Stimulated activated CD8-positive, alpha-beta memory T cell treated with anti-CD3 and anti-CD28 coated beads, Interleukin-7, amount 100 ng/mL, for 24 hours (primary cell): ENCODE results near the gene MIOX.

Experiments
- DNase-seq: peaks from one replicate; pipeline ENCODE4 v3.0.0-alpha.2; 2020; ENCODE audit warnings: low read depth

The MIOX gene

DNA sequence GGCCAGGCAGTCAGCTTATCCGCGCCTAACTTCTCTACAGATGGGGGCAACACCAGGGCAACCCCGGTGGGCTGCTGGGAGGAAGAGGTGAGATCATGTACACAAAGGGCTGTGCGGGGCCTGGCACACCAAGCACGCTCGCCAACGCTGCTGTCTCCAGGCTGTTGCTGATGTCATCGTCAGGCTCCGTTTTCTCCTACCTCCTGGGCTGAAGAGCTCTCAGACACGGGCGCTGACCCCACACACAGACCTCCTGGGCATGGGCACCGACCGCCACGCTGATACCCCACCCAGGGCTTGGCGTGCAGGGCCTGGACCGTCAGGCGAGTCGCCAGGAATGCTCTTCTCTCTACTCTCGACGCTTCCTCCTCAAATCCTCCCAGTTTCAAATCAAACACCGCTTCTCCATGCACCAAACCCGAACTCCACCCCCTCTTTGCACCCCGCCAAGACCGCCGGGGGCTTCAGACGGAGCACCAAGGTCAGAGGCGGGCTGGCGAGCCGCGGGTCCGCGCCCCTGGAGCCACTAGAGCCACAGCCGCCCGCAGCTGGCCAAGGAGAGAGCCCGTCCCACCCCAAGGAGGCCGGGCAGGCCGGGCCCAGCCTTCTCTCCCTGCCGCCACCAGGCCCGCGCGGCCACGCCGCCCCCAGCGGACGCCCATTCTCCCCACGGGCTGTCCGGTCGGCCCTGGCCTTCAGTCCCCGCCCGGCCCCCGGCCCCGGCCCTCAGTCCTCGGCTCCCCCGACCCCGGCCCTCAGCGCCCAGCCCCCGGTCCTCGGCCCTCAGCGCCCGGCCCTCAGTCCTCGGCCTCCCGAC, 12.6 kb upstream of the MIOX start:
- no peak for DNase-seq

DNA sequence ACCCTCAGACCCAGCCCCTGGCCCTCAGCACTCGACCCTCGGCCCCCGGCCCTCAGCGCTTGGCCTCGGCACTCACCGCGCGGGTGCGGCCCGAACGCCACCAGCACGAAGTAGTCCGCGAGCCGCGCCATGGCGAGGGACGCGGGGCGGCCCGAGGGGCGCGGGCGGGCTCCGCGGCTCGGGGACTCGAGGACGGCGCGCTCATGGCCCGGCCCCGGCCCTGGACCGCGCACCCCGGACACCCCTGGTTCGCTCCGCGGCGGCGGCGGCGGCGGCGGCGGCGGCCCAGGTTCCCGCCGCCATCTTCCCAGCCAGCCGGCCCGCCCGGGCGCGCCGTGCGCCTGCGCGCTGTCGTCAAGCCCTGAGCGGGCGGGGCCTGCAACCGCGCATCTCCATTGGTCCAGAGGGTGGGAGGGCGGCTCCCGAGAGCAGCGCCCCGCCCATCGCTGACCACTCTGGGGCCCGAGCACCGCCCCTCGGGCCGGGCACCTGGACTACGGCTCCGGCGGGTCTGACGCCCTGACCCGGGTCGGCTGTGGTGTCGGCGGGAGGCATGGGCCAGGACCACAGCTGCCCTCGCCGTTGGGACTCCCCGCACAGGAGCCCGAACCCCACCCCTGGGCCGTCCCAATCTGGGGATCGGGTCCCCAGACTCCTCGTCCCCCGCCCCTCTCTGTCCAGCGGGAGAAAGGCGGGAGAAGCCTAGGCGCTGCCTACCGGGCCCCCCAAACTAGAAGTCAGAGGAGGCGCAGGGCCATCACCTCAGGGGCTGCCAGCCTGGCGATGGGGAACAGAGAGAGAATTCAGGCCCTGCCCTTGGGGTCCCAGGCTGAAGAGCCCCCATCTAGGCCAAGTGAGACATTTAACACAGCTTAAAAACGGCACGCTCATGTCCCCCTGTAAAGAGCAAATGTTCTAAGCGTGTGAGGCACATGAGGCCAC, 11.7 kb upstream of the MIOX start, which contains the start of gene SBF1:
Gene SBF1 (minus strand): TSS at position 326 of the 942 bp plus-strand sequence. CDS start 195 bp downstream, at position 131.
- peak; percentile 76 for DNase-seq

DNA sequence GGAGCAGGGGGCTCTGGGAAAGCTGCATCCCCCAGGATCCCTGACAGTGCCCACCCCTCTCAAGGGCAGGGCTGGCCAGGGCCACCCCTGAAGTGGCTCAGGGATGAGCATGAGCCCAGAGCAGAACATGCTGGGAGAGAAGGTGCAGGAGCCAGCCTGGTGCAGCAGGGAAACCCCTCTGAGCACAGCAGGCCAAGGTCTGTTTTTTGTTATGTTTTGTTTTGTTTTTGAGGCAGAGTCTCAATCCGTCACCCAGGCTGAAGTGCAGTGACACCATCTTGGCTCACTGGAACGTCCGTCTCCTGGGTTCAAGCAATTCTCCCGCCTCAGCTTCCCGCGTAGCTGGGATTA, 11.0 kb upstream of the MIOX start:
- no peak for DNase-seq

DNA sequence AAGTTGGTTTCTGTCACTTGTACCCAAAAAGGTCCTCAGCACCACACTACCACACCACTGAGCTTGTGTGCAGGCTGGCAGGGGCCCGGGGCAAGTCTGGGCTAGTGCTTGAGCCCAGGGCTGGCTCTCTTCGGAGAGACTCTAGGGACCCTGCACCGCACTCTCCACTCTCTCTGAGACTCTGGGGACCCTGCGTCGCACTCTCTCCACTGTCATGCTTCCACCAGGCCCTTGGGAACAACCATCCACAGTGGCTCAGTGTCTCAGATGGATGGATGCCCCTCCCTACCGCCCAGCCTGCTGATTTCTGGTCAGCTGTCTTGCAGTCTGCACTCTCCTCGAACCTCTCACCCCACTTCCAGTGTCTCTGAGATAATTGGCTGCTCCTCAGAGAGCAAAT, 9.8 kb upstream of the MIOX start:
- DNase-seq = no peak

DNA sequence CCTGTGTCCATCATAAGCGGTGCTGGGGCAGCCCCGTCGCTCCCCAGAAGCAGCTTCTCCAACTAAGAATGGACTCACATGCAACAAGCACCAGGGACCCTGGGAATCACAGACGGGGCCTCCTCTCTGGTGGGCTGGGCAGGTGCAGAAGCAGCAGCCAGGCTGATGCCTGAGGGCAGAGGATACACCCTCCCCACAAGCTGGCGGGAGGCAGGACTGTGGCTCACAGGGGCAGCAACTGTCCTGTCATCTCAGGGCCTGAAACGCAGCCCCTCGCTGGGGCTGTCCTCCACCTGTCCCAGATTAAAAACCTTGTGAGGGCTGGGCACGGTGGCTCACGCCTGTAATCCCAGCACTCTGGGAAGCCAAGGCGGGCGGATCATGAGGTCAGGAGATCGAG, 8.7 kb upstream of the MIOX start:
- DNase-seq = no peak

DNA sequence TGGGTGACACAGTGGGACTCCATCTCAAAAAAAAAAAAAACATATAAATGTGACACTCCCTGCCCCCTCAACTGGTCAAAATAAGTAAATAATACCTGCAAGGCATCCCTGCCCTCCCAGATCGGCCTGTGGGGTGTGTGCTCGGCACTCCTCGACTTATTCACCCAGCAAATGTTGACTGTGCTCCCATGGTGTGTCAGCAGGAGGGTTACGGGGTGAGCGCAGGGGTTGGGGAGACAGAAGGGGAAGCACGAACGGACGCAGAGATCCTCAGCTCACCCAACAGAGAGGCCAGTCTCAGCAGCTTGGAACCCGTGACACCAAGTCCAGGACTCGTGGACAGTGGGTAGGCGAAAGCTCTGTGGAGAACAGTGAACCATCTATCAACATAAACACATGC, 6.9 kb upstream of the MIOX start:
- no peak for DNase-seq

DNA sequence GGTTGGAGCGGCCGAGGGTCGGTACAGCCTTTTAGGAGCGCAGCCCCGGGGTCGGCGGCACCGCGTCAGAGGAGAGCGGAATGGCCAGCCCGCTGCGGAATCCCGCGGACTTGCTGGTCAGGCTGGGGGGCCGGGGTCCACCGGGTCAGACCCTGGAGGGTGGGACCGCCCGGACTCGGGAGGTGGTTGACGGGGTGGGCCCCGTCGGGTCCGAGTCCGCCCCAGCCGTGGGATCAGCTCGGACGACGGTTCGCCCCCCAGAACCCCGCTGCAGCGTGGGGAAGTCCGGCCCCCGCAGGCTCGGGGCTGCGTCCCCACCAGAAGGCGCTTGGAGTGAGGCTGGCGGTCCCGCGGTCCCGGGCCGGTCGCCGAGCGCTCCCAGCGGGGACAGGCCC, 5.6 kb upstream of the MIOX start:
- no peak for DNase-seq

DNA sequence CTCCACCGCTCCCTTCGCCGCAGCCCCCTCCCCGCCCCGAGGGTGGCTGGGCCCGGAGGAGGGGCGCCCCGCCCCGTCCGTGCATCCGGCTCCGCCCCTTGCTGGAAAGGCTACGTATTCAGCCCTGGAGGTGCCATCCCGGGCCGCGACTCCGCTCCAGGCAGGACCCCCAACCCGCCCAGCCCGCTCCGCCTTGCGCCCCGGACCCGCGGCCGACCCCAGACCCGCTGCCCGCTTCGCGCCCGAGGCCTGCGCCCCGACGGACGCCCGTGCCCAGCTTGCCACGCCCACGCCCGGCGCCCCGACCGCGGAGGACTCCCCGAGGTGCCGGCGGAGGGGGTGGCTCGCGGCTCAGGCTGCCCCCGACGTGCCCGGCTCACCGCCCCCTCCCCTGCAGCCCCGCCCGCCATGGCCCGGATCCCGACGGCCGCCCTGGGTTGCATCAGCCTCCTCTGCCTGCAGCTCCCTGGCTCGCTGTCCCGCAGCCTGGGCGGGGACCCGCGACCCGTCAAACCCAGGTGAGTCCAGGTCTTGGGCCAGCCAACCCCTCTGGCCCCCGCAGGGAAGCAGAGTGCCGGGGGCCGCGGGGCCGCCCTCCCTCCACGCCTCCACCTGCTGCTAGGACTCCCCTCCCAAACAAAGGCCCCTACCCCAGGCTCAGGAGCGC, 5.1 kb upstream of the MIOX start, which contains the start of gene ADM2:
Gene ADM2 (plus strand): TSS at position 104 of the 667 bp plus-strand sequence. CDS start 305 bp downstream, at position 409.
- no peak for DNase-seq

DNA sequence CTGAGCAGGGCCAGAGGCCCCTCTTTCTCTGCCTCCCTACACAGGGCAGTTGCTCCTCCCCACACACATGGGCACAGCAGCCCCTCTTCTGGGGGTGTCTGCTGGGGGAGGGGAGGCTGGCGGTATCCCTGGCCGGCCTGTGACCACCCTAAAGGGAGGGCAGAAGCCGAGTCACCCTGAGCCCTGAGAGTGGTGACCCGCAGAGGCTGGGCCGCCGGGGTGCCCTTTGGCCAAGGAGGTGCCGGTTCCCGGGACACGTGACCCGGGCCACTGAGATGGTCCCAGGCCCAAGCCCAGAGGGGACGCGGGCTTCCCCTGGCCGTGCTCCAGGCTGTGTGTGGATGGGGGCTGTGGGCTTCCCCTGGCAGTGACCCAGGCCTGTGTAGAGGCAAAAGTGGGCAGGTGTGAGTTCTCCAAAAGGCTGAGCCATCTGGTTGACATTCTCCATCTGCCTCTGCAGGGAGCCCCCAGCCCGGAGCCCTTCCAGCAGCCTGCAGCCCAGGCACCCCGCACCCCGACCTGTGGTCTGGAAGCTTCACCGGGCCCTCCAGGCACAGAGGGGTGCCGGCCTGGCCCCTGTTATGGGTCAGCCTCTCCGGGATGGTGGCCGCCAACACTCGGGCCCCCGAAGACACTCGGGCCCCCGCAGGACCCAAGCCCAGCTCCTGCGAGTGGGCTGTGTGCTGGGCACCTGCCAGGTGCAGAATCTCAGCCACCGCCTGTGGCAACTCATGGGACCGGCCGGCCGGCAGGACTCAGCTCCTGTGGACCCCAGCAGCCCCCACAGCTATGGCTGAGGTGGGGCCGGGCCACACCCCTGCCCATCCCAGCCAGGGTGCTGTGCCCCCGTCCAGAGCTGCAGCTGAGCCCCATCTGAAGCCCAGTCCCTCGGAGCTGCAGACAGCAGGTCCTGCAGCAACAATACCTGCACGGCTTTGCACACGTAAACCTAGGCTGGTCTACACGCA, 4.3 kb upstream of the MIOX start:
- no peak for DNase-seq

DNA sequence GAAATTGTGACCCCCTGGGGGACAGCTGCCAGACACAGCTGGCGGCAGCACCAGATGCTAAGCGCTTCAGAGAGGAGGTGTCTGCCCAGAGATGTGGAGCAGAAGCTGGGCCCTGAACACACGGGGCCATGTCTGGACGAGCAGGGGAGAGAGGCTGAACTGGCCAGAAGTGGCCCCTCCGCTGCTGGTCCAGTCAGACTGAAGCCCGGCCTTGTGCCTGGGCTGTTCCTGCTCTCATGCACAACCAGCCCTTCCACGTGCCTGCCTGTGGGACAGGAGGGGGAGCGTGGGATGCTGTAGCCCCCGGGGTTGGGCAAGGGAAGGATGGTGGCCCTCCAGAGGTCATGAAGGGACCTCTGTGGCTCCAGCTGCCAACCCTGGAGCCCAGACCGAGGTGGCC, 3.6 kb upstream of the MIOX start:
- no peak for DNase-seq

DNA sequence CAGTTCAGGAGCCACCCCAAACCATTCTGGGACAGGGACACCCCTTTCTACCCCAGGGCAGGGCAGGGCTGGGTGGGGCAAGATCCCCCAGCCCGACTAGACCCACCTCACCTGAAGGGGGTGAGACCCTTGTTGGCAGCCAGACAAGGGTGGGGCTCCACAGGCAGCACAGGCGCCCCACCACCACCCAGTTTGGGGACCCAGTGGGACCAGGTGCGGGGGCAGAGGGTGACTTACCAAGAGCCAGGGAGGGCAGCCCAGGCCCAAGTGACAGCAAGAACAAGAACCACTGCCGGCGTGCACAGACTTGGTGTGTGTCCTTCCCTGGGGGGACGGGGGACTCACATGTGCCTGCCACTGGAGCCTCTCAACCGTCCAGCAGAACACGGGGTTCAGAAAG, 3.1 kb upstream of the MIOX start:
- DNase-seq = no peak

DNA sequence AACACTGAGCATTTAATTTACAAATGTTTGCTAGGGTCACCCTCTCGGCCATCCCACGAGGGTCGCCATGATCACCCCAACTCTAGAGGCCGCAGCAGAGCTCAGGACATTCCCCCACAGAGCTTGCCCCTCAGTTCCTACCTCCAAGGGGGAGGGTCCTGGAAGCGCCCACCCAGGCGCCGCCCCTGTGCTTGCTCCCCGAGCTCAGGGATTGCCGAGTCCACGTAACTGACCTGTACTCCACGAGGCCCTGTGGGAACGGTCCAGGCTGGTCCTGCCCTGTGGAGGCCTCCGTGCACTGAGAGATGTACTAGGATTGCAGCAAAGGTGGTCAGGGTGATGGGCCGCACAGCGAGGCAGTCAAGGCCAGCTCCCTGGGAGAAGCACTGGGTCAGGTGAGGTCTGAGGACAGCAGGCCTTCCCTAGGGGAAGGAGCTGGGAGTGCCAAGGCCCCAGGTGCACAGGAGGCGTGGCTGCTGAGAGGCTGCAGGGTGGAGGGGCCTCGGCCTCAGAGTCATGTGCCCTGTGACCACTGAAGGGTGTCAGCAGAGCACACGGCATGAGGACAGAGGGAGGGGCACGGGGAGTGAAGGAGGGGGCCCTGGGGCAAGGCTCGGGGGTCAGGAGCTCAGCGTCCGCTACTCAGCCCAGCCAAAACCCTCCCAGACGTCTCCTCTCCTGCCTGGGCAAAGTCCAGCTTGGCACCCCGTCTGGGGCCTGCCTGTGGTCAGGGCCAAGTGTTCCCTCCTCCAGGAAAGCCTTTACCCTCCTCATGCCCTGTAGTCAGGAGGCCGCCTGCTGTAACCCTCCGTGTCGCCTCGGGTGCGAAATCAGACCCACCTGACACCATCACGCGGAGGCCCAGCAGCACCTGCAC, 2.4 kb upstream of the MIOX start:
- DNase-seq = no peak

DNA sequence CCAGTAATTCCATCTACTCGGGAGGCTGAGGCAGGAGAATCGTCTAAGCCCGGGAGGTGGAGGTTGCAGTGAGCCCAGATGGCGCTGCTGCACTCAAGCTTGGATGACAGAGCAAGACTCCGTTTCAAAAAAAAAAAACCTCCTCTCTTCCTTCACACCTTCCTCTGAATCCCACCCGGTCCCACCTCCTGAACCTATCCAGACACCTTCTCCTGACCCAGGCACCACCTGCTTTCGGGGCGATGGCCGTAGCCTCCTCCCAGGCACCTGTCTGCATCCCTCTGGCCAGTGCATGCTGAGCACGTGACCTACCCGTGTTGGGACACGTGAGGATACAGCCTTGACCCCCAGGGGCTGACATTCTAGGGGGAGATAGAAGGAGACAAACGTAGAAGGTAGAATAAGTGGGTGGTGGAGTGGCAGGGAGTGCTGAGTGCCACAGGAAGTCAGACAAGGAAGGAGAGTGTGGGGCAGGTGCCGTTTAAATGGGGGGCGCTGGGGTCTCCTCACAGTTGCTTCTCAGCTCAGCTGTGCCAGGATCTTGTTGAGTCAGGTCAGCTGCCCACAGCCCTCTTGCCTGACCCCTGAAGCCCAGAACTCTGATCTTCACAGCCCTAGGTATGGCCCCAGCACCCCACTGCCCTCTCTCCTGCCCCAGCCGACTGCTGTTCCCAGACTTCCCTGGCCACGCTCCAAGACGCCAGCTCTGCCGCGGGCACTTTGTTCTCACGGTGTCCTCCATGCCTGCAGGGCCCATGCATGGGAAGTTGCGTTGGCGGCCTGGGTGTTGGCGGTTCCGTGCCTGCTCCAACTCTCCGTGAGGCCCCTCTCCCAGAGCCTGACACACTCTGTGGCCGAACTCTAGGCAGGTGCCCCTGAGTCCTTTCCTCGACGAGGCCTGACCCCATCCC, 1.2 kb upstream of the MIOX start:
- no peak for DNase-seq

DNA sequence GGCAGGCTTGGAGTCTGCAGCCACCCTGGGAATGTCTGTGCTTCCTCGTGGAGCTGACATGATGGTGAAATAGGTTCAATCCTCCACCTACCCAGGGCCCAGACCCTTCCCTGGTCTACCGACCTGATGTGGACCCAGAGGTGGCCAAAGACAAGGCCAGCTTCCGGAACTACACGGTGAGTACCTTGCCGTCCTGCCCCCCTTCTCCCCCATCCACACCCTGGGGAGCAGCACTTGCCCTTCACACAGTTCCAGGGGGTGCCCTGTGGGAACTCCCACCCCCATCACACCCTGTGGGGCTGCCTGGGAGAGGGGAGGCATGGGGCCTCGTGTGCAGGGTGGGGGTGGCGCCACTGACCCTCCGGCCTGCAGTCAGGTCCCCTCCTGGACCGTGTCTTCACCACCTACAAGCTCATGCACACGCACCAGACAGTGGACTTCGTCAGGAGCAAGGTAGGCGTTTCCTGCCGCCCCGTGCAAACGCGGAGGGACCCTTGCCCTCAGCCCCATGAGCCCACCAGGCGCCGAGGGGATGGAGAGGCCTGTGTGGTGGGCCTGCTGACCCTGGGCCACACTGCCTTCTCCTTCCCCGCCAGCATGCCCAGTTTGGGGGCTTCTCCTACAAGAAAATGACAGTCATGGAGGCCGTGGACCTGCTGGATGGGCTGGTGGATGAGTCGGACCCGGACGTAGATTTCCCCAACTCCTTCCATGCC, 789 bp downstream of the MIOX start:
- DNase-seq = no peak

DNA sequence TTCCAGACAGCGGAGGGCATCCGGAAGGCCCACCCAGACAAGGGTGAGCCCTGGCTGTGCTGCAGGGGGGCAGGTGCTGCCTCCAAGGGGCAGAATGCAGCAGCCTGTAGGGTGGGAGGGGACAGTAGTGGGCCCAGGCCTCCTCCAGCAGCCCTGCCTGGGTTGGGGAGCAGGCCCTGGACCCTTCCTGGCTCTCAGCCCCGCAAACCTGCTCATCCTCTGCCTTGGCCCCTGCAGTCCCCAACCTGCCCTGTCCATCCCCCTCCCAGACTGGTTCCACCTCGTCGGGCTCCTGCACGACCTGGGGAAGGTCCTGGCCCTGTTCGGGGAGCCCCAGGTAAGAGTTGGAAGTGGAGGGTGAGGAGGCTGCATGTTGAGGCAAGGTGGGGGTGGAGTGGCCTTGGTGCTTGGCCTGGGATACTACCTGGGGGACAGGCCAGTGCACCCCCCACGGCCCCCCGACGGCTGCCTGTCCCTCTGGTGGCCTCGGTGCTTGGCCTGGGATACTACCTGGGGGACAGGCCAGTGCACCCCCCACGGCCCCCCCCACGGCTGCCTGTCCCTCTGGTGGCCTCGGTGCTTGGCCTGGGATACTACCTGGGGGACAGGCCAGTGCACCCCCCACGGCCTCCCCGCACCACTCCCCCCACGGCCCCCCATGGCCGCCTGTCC, 1.5 kb downstream of the MIOX start:
- DNase-seq = no peak

DNA sequence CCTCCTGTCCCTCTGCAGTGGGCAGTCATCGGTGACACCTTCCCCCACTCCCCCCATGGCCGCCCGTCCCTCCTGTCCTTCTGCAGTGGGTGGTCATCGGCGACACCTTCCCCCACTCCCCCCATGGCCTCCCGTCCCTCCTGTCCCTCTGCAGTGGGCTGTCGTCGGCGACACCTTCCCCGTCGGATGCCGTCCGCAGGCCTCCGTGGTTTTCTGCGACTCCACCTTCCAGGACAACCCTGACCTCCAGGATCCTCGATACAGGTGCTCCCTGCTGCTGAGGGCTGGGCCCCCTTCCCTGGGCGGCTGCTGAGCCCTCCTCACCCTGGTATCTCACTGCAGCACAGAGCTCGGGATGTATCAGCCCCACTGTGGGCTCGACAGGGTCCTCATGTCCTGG, 2.2 kb downstream of the MIOX start:
- no peak for DNase-seq

DNA sequence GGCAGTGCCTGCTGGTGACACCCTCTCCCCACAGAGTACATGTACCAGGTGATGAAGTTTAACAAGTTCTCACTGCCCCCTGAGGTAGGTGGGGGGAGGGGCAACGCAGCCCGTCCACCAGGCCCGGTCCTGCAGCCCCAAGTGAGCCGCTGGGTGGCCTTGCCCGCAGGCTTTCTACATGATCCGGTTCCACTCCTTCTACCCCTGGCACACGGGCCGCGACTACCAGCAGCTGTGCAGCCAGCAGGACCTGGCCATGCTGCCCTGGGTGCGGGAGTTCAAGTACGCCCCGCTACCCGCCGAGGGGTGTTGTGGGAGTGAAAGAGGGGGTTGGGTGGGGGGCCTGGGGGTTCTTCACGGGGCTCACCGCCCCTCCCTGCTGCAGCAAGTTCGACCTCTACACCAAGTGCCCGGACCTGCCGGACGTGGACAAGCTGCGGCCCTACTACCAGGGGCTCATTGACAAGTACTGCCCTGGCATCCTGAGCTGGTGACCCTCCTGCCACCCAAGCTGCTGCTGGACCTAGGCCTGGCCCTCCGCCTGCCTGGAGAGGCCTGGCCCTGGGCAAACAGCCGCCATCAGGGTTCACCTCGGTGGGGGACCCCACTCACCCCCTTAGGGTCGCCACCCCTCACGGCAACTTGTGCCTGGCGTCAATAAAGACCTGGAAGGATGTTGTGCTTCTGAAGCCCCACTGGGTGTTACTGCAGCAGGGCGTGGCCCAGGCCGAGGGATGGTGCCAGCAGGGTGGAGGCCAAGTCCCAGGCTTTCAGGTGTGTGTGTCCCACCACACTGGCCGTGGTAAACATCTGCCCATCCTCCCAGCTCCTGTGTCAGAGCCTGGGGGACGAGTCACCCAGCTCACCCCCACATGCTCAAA, 2.9 kb downstream of the MIOX start:
- DNase-seq = no peak
